AG04450 (cell line): ENCODE data around the gene TTBK2. TPM values are rescaled to one million over a fixed set of nuclear protein-coding genes. Genes with fewer than 3 reads are reported as not detected.

Experiments
- CTCF ChIA-PET: fragments of 300-600, 350-600 bp; formaldehyde crosslinking; extraction: SDS; loops from one replicate; lab custom pipeline; 2022; ENCODE audit warnings: antibody characterized with exemption, inconsistent platforms; lab: Charles Lee
- POLR2A ChIA-PET: fragments of 350-600 bp; formaldehyde crosslinking; extraction: SDS; loops from one replicate; lab custom pipeline; 2021; ENCODE audit warnings: antibody characterized with exemption, inconsistent platforms; lab: Yijun Ruan, JAX
- DNase-seq: peaks from one replicate; pipeline ENCODE4 v3.0.0-alpha.2; 2011; ENCODE audit warnings: low read depth, low spot score
- H3K27ac ChIP-seq: one replicate; pipeline ENCODE4 v1.5.1; 2012; ENCODE audit warnings: low read depth, low read length, control low read depth
- H3K27me3 ChIP-seq: one replicate; pipeline ENCODE4 v1.6.0; 2012; ENCODE audit warnings: low read length; ENCODE audit not compliant: control insufficient read depth, insufficient read depth
- H3K4me3 ChIP-seq: 2 replicates; pipeline ENCODE4 v1.5.1; 2011; ENCODE audit warnings: mild to moderate bottlenecking, low read depth, low read length, control low read depth
- H3K9me3 ChIP-seq: 2 replicates; pipeline ENCODE4 v1.5.1; 2012; ENCODE audit warnings: low read length; ENCODE audit not compliant: control insufficient read depth, insufficient read depth
- CTCF ChIP-seq: IDR thresholded peaks from 2 replicates; pipeline ENCODE4 v1.5.1; 2011; ENCODE audit warnings: low read depth, low read length, control low read depth, inconsistent platforms
- polyA plus RNA-seq: library from polyadenylated mRNA; depleted of rRNA; stranded (reverse); fragments of >200 nt; gene quantifications from 2 replicates; pipeline ENCODE4 v1.2.3, GENCODE V29; 2011

The TTBK2 gene
- polyA plus RNA-seq, 1 experiment: 8.2 TPM

GRCh38 chr15:42710662-42711061 lies 209.9 kb downstream of the TTBK2 start:
- H3K9me3 ChIP-seq: no peaks in the 10 kb centered on the region; the same call in 1 of the 2 replicates
- TF ChIP-seq CTCF: no peak
- POLR2A ChIA-PET: no interaction called here
- H3K27me3 ChIP-seq: no peaks in the 10 kb centered on the region
- H3K4me3 ChIP-seq: no peak overlapping the region
- CTCF ChIA-PET: interaction anchor here (3.8 kb wide), 1 partner anchor 216 kb away, joined by 12 read pairs; no protein-coding TSS in a partner anchor
- DNase-seq: no peak
- no peak overlapping the region for H3K27ac ChIP-seq

GRCh38 chr15:42707873-42708544 lies 212.6 kb downstream of the TTBK2 start:
- Histone ChIP-seq H3K27ac (no peak overlapping the region), H3K27me3 (no peaks in the 10 kb centered on the region), H3K4me3 (no peak overlapping the region), H3K9me3 (no peaks in the 10 kb centered on the region; the same call in 1 of the 2 replicates)
- no peak for DNase-seq
- ChIA-PET CTCF (interaction anchor here (2.1 kb wide), 1 partner anchor 219 kb away, joined by 9 read pairs; no protein-coding TSS in a partner anchor), POLR2A (no interaction called here)
- no peak for TF ChIP-seq CTCF

GRCh38 chr15:42707068-42707467 lies 213.5 kb downstream of the TTBK2 start:
- no peak for TF ChIP-seq CTCF
- Histone ChIP-seq H3K9me3 (no peaks in the 10 kb centered on the region; the same call in 1 of the 2 replicates), H3K27me3 (no peaks in the 10 kb centered on the region), H3K27ac (no peak overlapping the region), H3K4me3 (no peak overlapping the region)
- DNase-seq: no peak
- CTCF ChIA-PET: interaction anchor here (2.0 kb wide), 1 partner anchor 219 kb away, joined by 14 read pairs; no protein-coding TSS in a partner anchor
- POLR2A ChIA-PET: no interaction called here

GRCh38 chr15:42705336-42705735 lies 215.2 kb downstream of the TTBK2 start:
- H3K27ac ChIP-seq: no peak overlapping the region
- no peak for TF ChIP-seq CTCF
- ChIA-PET CTCF (interaction anchor here (1.2 to 2.0 kb wide), 3 partner anchors 221 to 229 kb away, joined by 3 to 14 read pairs (median 4); no protein-coding TSS in a partner anchor), POLR2A (no interaction called here)
- no peak for DNase-seq
- no peaks in the 10 kb centered on the region; the same call in 1 of the 2 replicates for H3K9me3 ChIP-seq
- H3K27me3 ChIP-seq: no peaks in the 10 kb centered on the region
- H3K4me3 ChIP-seq: no peak overlapping the region

GRCh38 chr15:42704492-42704926 lies 216.1 kb downstream of the TTBK2 start:
- POLR2A ChIA-PET: no interaction called here
- H3K27ac ChIP-seq: no peak overlapping the region
- H3K9me3 ChIP-seq: no peaks in the 10 kb centered on the region; the same call in 1 of the 2 replicates
- no peak overlapping the region for H3K4me3 ChIP-seq
- TF ChIP-seq CTCF: peak; percentile 97
- H3K27me3 ChIP-seq: no peaks in the 10 kb centered on the region
- DNase-seq: peak; percentile 23
- CTCF ChIA-PET: interaction anchor here (1.2 to 1.9 kb wide), 4 partner anchors 10 to 230 kb away, joined by 3 to 13 read pairs (median 4); no protein-coding TSS in a partner anchor
